Naive thymus-derived CD4-positive, alpha-beta T cell (primary cell): ENCODE data around the gene PDPK1. TPM values are rescaled to one million over a fixed set of nuclear protein-coding genes. Genes with fewer than 3 reads are reported as not detected.

Experiments used
- ATAC-seq: fragments of 150-1000 bp; cut with Tn5 transposase; 2 replicates; pipeline ENCODE4 v1.10.0; 2021; ENCODE audit warnings: mild to moderate bottlenecking, moderate library complexity
- CTCF ChIA-PET: fragments of 350-600 bp; sonication (Branson Sonifier 250); formaldehyde crosslinking; loops from one replicate; lab custom pipeline; 2021; ENCODE audit warnings: antibody characterized with exemption; lab: Charles Lee
- POLR2A ChIA-PET: fragments of 350-600 bp; sonication (Branson Sonifier 250); formaldehyde crosslinking; loops from one replicate; lab custom pipeline; 2021; ENCODE audit warnings: antibody characterized with exemption, inconsistent platforms; lab: Charles Lee
- DNase-seq, 9 donors: peaks; one replicate each; pipeline versions ENCODE4 v3.0.0 to v3.0.0-alpha.2; 2020 to 2022; ENCODE audit warnings: mixed read lengths in 1 of 9
- H3K27ac ChIP-seq: one replicate; pipeline ENCODE4 v1.7.0; 2013; ENCODE audit warnings: mild to moderate bottlenecking, low read depth, low read length, moderate library complexity
- H3K27me3 ChIP-seq, 2 donors: one replicate each; pipeline ENCODE4 v1.7.0; 2013; ENCODE audit warnings: low read length in 2 of 2, mild to moderate bottlenecking in 2 of 2, moderate library complexity in 2 of 2; ENCODE audit not compliant: control insufficient read depth in 2 of 2, insufficient read depth in 2 of 2
- H3K36me3 ChIP-seq, 3 experiments: 1 replicate in 2 of 3; 2 replicates in 1 of 3; pipeline ENCODE4 v1.7.0; 2013; ENCODE audit warnings: low read length in 3 of 3, mild to moderate bottlenecking in 3 of 3, moderate library complexity in 1 of 3; ENCODE audit not compliant: insufficient read depth in 3 of 3, control insufficient read depth in 2 of 3
- H3K4me1 ChIP-seq, 2 donors: one replicate each; pipeline ENCODE4 v1.7.0; 2013; ENCODE audit warnings: low read length in 2 of 2, mild to moderate bottlenecking in 2 of 2, moderate library complexity in 1 of 2; ENCODE audit not compliant: control insufficient read depth in 2 of 2, insufficient read depth in 2 of 2
- H3K4me3 ChIP-seq: 2 replicates; pipeline ENCODE4 v1.7.0; 2013; ENCODE audit warnings: mild to moderate bottlenecking, low read length
- H3K9me3 ChIP-seq, 3 experiments: 1 replicate in 2 of 3; 2 replicates in 1 of 3; pipeline ENCODE4 v1.7.0; 2013; ENCODE audit warnings: low read length in 3 of 3; ENCODE audit not compliant: control insufficient read depth in 2 of 3
- H3K27ac Mint-ChIP-seq, 9 donors: one replicate each; pipeline ENCODE4 v1.8.0; 2020 to 2022; ENCODE audit warnings: mixed read lengths in 9 of 9, mild to moderate bottlenecking in 8 of 9, moderate library complexity in 5 of 9, inconsistent platforms in 2 of 9
- H3K27me3 Mint-ChIP-seq, 5 donors: one replicate each; pipeline ENCODE4 v1.8.0; 2021 to 2022; ENCODE audit warnings: mixed read lengths in 5 of 5, mild to moderate bottlenecking in 1 of 5
- H3K36me3 Mint-ChIP-seq, 5 donors: one replicate each; pipeline ENCODE4 v1.8.0; 2020 to 2022; ENCODE audit warnings: mixed read lengths in 5 of 5, mild to moderate bottlenecking in 3 of 5, inconsistent platforms in 1 of 5
- H3K4me1 Mint-ChIP-seq, 7 donors: one replicate each; pipeline ENCODE4 v1.8.0; 2020 to 2022; ENCODE audit warnings: mixed read lengths in 7 of 7, mild to moderate bottlenecking in 3 of 7, inconsistent platforms in 1 of 7
- H3K4me3 Mint-ChIP-seq, 10 donors: one replicate each; pipeline ENCODE4 v1.8.0; 2020 to 2022; ENCODE audit warnings: mild to moderate bottlenecking in 10 of 10, mixed read lengths in 10 of 10, moderate library complexity in 6 of 10, inconsistent platforms in 2 of 10
- H3K9me3 Mint-ChIP-seq, 11 donors: one replicate each; pipeline ENCODE4 v1.8.0; 2020 to 2022; ENCODE audit warnings: mixed read lengths in 11 of 11, mild to moderate bottlenecking in 4 of 11, inconsistent platforms in 1 of 11, moderate library complexity in 1 of 11
- intact Hi-C, 2 donors: fragments of 100-400 bp; cut with micrococcal nuclease; formaldehyde crosslinking; loops; one replicate each; pipeline ENCODE4 v1.15.1; 2023
- polyA plus RNA-seq, 2 donors: library from polyadenylated mRNA; unstranded; fragments of 300-500 nt; fragmentation: Illumina TruSeq; gene quantifications; one replicate each; pipeline ENCODE4 v1.2.3, GENCODE V29; 2021
- total RNA-seq, 6 experiments: library from RNA in 5 of 6; stranded (reverse) in 5 of 6; gene quantifications; 1 replicate in 5 of 6; 2 replicates in 1 of 6; pipeline ENCODE4 v1.2.3 and lab custom pipeline; 2021 to 2026

PDPK1 gene
- total and polyA plus RNA-seq, 7 experiments from 2014 or later = 30.7 to 71.5 (median 56.5) TPM

DNA sequence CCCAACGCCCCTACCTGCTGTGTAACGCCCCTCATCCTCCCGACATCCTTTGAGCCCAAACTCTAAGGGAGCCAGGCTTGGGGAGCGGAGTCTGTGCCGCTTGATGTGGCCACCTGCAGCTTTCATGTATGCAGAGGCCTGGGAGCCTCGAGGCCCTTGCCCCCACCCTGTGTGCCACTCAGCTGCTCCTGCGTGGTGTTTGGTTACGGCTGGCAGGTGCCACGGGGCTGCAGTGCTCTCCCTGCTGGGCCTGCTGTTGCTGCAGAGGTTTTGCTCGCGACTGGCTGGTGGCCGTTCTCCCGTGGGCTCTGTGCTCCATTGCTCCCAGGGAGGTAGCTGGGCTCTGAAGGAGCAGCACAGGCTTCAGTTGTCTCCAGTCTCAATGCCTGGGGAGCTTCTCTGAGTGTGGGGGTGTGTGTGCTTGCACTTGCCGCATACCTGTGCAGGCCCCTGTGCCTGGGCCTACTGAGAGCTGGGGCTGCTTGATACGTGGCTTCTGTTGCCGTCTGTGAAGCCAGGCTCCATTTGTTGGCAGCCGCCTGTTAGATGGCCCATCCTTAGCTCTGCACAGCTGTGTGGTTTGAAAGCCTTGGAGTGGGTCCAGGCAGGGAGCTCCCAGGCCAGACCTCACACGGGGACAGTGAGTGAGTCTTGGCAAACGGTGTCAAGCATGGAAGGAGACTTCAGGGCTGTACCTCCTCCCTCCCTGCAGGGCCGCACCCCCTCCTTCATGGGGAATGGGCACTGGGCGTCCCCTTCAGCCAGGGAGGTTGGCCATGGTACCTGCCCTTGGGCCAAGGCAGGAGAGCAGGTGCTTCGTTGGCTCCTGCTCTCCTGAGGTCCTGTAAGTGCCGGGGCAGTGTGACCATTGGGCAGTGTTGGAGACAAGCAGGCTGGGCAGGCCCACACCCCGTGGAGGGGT, 47.2 kb downstream of the PDPK1 start:
- H3K9me3 ChIP-seq = no peaks in the 10 kb centered on the region
- no peak for ATAC-seq
- no peak overlapping the region for H3K27ac ChIP-seq
- no peak overlapping the region for H3K4me3 ChIP-seq
- no peaks in the 10 kb centered on the region for H3K4me1 ChIP-seq
- ChIA-PET CTCF (interaction anchor here (1.0 kb wide), 1 partner anchor 85 kb away, joined by 3 read pairs; no protein-coding TSS in a partner anchor), POLR2A (interaction anchor here (0.5 kb wide), 1 partner anchor 630 kb away, joined by 3 read pairs; no protein-coding TSS in a partner anchor)
- no peaks in the 10 kb centered on the region for H3K27me3 Mint-ChIP-seq
- H3K36me3 Mint-ChIP-seq = peaks cover 6 to 24% (median 10%) of the 10 kb centered on the region in 5 donors
- no peaks in the 10 kb centered on the region for H3K9me3 Mint-ChIP-seq
- peaks cover 0 to 4% (median 0%) of the 10 kb centered on the region in 7 donors for H3K4me1 Mint-ChIP-seq
- H3K27ac Mint-ChIP-seq = peak overlapping the region in 3 of 9 donors; percentile 14 to 47 (median 38)
- no peak for DNase-seq
- H3K4me3 Mint-ChIP-seq = no peak overlapping the region
- peaks cover 0 to 54% (median 11%) of the 10 kb centered on the region in 3 experiments for H3K36me3 ChIP-seq
- no peaks in the 10 kb centered on the region for H3K27me3 ChIP-seq
- intact Hi-C loops = no loop called here

DNA sequence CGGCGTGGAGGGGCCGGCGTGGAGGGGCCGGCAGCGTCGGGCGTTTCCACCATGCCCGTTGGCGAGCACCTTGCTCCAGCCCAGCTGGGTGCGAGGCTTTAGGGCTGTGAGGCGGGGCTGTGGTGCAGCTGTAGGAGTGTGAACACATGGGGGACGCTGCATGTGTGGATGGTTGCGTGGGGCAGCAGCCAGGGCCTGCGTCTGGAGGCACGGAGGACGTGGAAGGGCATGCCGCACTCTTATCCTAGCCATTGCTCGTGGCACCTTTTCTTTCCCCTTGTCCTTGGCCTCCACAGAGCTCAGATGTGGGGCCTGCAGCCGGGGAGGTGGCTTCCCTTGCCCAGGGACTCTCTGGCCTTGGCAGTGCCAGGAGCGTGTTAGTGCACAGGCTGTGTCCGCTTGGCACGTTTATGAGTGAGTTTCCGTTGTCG, 47.8 kb downstream of the PDPK1 start:
- peaks cover 0 to 4% (median 0%) of the 10 kb centered on the region in 7 donors for H3K4me1 Mint-ChIP-seq
- Histone ChIP-seq H3K27ac (no peak overlapping the region), H3K9me3 (no peaks in the 10 kb centered on the region), H3K4me3 (no peak overlapping the region), H3K36me3 (peaks cover 5 to 59% (median 11%) of the 10 kb centered on the region in 3 experiments), H3K4me1 (no peaks in the 10 kb centered on the region), H3K27me3 (no peaks in the 10 kb centered on the region)
- ATAC-seq (no peak), DNase-seq (no peak)
- H3K9me3 Mint-ChIP-seq = no peaks in the 10 kb centered on the region
- no peak overlapping the region for H3K4me3 Mint-ChIP-seq
- ChIA-PET CTCF (interaction anchor here (1.0 kb wide), 1 partner anchor 86 kb away, joined by 3 read pairs; no protein-coding TSS in a partner anchor), POLR2A (interaction anchor here (0.5 kb wide), 1 partner anchor 631 kb away, joined by 3 read pairs; no protein-coding TSS in a partner anchor)
- H3K27ac Mint-ChIP-seq = no peak overlapping the region
- peaks cover 6 to 30% (median 14%) of the 10 kb centered on the region in 5 donors for H3K36me3 Mint-ChIP-seq
- no peaks in the 10 kb centered on the region for H3K27me3 Mint-ChIP-seq
- intact Hi-C loops = no loop called here

DNA sequence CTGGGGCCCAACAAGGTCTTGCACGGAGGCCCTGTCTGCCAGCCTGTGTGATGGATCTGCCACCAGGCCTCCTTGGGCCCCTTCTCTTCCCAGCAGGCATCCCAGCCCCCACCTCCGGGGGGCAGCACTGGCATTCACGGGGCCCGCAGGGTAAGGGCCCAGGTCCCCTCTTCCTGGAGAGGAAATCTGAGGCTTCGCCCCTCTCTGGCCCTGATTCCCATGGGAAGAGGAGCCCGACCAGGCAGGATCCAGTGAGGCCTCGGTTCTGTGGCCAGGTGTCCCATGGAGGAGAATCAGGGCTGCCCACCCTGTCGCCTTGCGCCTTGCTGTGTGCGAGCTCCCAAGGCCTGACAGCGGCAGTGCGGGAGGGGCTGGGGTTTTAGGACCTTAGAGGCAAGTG, 48.4 kb downstream of the PDPK1 start:
- H3K4me3 Mint-ChIP-seq = no peak overlapping the region
- no peak overlapping the region for H3K4me3 ChIP-seq
- H3K27me3 ChIP-seq = no peaks in the 10 kb centered on the region
- POLR2A ChIA-PET = no interaction called here
- H3K27me3 Mint-ChIP-seq = no peaks in the 10 kb centered on the region
- H3K4me1 ChIP-seq = no peaks in the 10 kb centered on the region
- no peaks in the 10 kb centered on the region for H3K9me3 ChIP-seq
- CTCF ChIA-PET = no interaction called here
- DNase-seq (no peak), ATAC-seq (peak; percentile 42)
- H3K36me3 ChIP-seq = peaks cover 5 to 59% (median 11%) of the 10 kb centered on the region in 3 experiments
- no peaks in the 10 kb centered on the region for H3K9me3 Mint-ChIP-seq
- peaks cover 6 to 30% (median 14%) of the 10 kb centered on the region in 5 donors for H3K36me3 Mint-ChIP-seq
- intact Hi-C loops = no loop called here
- peak overlapping the region in 1 of 9 donors; percentile 38 for H3K27ac Mint-ChIP-seq
- peaks cover 0 to 4% (median 0%) of the 10 kb centered on the region in 7 donors for H3K4me1 Mint-ChIP-seq
- H3K27ac ChIP-seq = no peak overlapping the region

DNA sequence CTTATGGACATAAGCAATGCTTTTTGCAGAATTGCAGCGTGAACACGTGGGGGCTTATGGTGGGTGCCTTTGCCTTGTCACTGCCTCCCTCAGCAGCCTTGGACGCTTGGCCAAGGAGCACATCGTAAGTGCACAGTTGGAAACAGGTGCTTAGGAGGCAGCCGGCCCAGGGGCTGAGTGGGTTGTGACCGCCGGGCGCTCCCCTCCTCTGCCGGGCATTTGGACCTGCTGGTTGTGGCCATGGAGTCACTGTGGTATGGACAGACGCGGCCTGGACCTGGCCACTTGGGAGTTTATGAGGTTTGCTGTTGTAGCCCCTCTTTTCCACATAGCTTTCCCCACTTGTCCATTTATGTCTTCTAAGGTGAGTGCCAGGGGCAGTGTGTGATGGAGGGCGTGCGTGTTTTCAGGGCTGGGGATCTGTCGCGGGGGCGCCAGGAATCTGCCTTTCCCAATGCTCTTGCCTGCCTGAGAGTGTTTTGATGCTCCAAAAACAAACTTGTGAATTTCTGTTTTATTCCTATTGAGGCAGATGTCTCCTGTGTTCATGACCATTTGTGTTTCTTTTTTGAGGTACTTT, 49.2 kb downstream of the PDPK1 start:
- no peaks in the 10 kb centered on the region for H3K27me3 Mint-ChIP-seq
- H3K36me3 Mint-ChIP-seq = peaks cover 6 to 30% (median 14%) of the 10 kb centered on the region in 5 donors
- intact Hi-C loops = no loop called here
- no peaks in the 10 kb centered on the region for H3K4me1 ChIP-seq
- H3K4me3 ChIP-seq = no peak overlapping the region
- H3K27me3 ChIP-seq = no peaks in the 10 kb centered on the region
- H3K36me3 ChIP-seq = peaks cover 5 to 59% (median 11%) of the 10 kb centered on the region in 3 experiments
- H3K27ac Mint-ChIP-seq = peak overlapping the region in 2 of 9 donors; percentile 16 to 23
- no peaks in the 10 kb centered on the region for H3K9me3 Mint-ChIP-seq
- no peak for DNase-seq
- no peaks in the 10 kb centered on the region for H3K9me3 ChIP-seq
- POLR2A ChIA-PET = no interaction called here
- H3K4me1 Mint-ChIP-seq = peaks cover 1 to 7% (median 4%) of the 10 kb centered on the region in 7 donors
- CTCF ChIA-PET = no interaction called here
- no peak overlapping the region for H3K4me3 Mint-ChIP-seq
- ATAC-seq = no peak
- H3K27ac ChIP-seq = no peak overlapping the region

DNA sequence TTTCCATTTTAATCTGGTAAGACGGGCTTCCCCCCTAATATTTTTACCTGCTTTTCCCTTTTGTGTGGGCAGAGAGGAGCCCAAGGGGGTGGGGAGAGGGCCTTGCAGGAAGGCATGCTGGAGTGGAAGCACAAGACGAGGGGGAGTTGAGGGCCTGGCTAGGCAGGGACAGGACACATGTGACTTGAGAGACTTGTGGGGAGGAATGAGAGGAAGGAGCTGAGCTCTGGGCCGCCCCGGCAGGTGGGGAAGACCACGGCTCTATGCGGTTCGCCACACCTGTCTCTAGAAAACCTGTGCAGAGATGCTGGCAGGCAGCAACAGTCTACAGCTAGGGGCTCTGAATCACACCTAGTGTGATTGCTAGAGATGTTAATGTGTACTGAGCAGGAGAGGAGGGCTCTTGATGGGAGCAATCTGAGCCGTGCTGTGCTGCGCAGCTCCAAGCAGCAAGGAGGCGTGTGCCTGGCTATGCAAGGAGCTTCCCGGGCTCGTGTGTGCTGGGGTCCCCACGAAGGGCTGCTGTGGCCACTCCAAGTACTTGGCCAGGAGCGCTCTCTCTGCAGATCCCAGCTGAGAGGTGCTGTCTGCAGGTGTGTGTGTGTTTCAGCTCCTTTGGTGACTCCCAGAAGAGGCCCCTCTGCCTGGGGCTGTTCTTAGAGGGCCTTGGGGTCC, 50.2 kb downstream of the PDPK1 start:
- peaks cover 6 to 30% (median 14%) of the 10 kb centered on the region in 5 donors for H3K36me3 Mint-ChIP-seq
- intact Hi-C loops = no loop called here
- ATAC-seq = no peak
- peaks cover 0 to 5% of the 10 kb centered on the region in 2 donors for H3K4me1 ChIP-seq
- H3K4me1 Mint-ChIP-seq = peaks cover 8 to 17% (median 11%) of the 10 kb centered on the region in 7 donors
- no peak overlapping the region for H3K27ac ChIP-seq
- no peaks in the 10 kb centered on the region for H3K9me3 ChIP-seq
- ChIA-PET POLR2A (interaction anchor here (0.6 kb wide), 1 partner anchor 1053 kb away, joined by 4 read pairs; no protein-coding TSS in a partner anchor), CTCF (no interaction called here)
- no peak overlapping the region for H3K4me3 ChIP-seq
- H3K4me3 Mint-ChIP-seq = no peak overlapping the region
- H3K27me3 Mint-ChIP-seq = no peaks in the 10 kb centered on the region
- no peaks in the 10 kb centered on the region for H3K9me3 Mint-ChIP-seq
- peak overlapping the region in 2 of 9 donors; percentile 20 to 72 for H3K27ac Mint-ChIP-seq
- DNase-seq = no peak
- peaks cover 5 to 59% (median 11%) of the 10 kb centered on the region in 3 experiments for H3K36me3 ChIP-seq
- H3K27me3 ChIP-seq = no peaks in the 10 kb centered on the region
